ENCODE results near the gene COL5A3.

DNA sequence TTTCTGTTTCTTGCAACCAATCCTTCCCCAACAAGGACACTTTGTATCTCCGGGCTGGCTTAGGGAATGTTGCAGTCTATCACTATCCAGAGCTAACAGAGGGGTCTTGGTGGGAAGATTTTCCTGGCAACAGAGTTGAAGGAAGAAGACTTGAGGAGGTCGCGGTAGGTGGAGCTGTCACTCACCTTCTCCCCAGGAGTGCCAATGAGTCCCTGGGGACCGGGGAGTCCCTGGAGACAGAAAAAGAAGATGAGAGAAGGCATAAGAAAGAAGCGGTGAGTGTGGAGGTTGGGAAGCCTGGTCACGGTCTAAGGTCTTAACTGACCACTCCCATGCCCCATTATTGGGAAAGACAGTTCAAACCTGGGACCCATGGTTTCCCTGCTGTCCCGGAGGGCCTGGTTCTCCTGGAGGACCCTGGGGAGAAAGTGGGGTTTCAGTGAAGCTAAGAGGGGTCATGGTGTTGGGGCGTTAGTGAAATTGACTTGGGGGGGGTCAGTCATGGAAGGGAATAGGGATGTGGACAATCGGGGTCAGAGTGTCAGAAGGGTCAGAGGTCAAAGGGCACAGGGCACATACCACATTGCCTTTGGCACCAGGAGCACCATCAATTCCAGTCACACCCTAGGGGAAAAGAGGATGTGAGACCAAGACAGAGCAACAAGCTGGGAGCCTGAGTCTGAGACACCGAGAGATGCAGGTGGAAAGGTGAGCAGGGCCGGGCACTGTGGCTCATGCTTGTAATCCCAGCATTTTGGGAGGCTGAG is 18.7 kb downstream of the COL5A3 start:
- TF ChIP-seq POLR2AphosphoS5 (IDR thresholded peaks at IDR 0.05; ENCODE audit: low read depth, low read length) (no peak), POLR2A (IDR thresholded peaks at IDR 0.05; ENCODE audit: low read depth, low read length) (no peak)

Data from GM12892 (cell line).